ENCODE results near the gene PSMG4.

PSMG4 gene

GRCh38 chr6:3260772-3261517 lies 2.2 kb downstream of the PSMG4 start:
- FAIRE-seq (no peak), DNase-seq (ENCODE audit: insufficient read length, low spot score) (no peak)
- TF ChIP-seq SPI1 (IDR thresholded peaks at IDR 0.05; ENCODE audit: low read depth, low read length) (no peak), POLR2AphosphoS5 (IDR thresholded peaks at IDR 0.05; ENCODE audit: low read depth, low read length) (no peak), POU2F2 (IDR thresholded peaks at IDR 0.05; ENCODE audit: low read depth, low read length) (no peak)

DNA sequence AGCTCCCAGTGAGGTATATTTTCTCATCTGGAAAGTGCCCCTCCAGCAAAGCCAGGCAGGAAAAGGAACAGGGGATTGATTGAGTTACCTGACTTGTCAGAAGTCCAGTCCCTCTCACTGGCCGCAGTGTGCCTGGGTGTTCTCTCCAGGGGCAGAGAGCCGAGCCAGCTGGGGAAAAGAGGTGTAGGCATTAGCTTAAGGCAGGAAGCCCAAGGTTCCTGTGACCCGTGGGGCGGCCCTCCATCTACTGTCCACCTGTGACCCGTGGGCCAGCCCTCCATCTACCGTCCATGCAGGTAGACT lies 2.7 kb downstream of the PSMG4 start:
- no peak for DNase-seq (ENCODE audit: insufficient read length, low spot score)
- no peak for TF ChIP-seq TAF1 (IDR thresholded peaks at IDR 0.05; ENCODE audit: low read depth, low read length)
- TF ChIP-seq PAX5 (IDR thresholded peaks at IDR 0.05; ENCODE audit: insufficient read depth, low read length, severe bottlenecking), result no peak
- no peak for TF ChIP-seq POU2F2 (IDR thresholded peaks at IDR 0.05; ENCODE audit: low read depth, low read length)
- no peak for TF ChIP-seq POLR2AphosphoS5 (IDR thresholded peaks at IDR 0.05; ENCODE audit: low read depth, low read length)
- TF ChIP-seq SPI1 (IDR thresholded peaks at IDR 0.05; ENCODE audit: low read depth, low read length), result no peak
- TF ChIP-seq POLR2A (IDR thresholded peaks at IDR 0.05; ENCODE audit: low read depth, low read length), result no peak
- no peak for FAIRE-seq

DNA sequence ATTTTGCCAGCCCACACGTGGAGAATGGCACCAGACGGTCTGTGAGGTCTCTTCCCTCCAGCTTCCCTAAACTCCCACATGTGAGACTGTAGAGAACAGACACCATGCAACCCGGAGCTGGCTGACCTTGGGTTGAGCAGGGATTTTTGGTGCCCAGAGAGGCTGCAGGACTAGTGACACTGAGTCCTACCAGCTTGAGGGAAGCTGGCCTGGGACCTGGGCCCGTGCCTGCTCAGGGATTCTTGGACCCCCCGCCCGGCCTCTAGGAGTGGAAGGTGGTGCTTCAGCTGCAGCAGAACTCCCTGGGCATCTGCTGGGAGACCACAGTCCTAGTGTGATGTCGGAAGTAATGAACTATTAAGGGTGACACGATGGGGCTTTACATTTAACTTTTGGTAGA lies 3.2 kb downstream of the PSMG4 start:
- TF ChIP-seq TAF1 (IDR thresholded peaks at IDR 0.05; ENCODE audit: low read depth, low read length) (no peak), POU2F2 (IDR thresholded peaks at IDR 0.05; ENCODE audit: low read depth, low read length) (no peak)
- FAIRE-seq, result no peak
- no peak for DNase-seq (ENCODE audit: insufficient read length, low spot score)

DNA sequence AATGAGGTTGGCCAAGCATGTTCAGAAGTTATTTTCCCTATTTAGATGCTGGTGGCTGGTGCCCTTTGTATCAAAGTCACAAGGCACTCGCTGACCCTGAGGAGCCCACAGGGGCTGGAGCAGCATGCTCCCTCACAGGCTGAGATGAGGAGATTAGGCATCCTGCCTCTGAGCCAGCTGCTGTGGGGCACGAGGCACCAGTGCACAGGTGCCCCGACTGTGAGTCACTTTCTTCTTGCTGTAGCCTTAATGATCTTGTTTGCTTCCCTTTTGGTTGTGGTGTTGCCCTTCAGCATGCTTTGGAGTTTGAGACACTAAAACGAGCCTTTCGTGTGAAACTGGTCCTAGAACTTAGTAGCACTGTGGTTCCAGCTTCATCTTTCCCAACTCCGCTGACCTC lies 4.3 kb downstream of the PSMG4 start:
- TF ChIP-seq SPI1 (IDR thresholded peaks at IDR 0.05; ENCODE audit: low read depth, low read length), result no peak
- TF ChIP-seq POLR2A (IDR thresholded peaks at IDR 0.05; ENCODE audit: low read depth, low read length), result no peak
- TF ChIP-seq POU2F2 (IDR thresholded peaks at IDR 0.05; ENCODE audit: low read depth, low read length), result no peak
- TF ChIP-seq PAX5 (IDR thresholded peaks at IDR 0.05; ENCODE audit: insufficient read depth, low read length, severe bottlenecking), result no peak
- TF ChIP-seq POLR2AphosphoS5 (IDR thresholded peaks at IDR 0.05; ENCODE audit: low read depth, low read length), result no peak
- TF ChIP-seq TAF1 (IDR thresholded peaks at IDR 0.05; ENCODE audit: low read depth, low read length), result no peak
- DNase-seq (ENCODE audit: insufficient read length, low spot score), result no peak
- no peak for FAIRE-seq

- DNase-seq (ENCODE audit: insufficient read length, low spot score) (no peak), FAIRE-seq (no peak)
- TF ChIP-seq TAF1 (IDR thresholded peaks at IDR 0.05; ENCODE audit: low read depth, low read length) (no peak), POLR2A (IDR thresholded peaks at IDR 0.05; ENCODE audit: low read depth, low read length) (no peak)
These were observed 5.6 kb downstream of the PSMG4 start for GRCh38 chr6:3264356-3264755.

- DNase-seq (ENCODE audit: insufficient read length, low spot score) (no peak), FAIRE-seq (no peak)
- no peak for TF ChIP-seq POLR2A (IDR thresholded peaks at IDR 0.05; ENCODE audit: low read depth, low read length)
- no peak for TF ChIP-seq PAX5 (IDR thresholded peaks at IDR 0.05; ENCODE audit: insufficient read depth, low read length, severe bottlenecking)
- TF ChIP-seq POU2F2 (IDR thresholded peaks at IDR 0.05; ENCODE audit: low read depth, low read length), result no peak
- no peak for TF ChIP-seq POLR2AphosphoS5 (IDR thresholded peaks at IDR 0.05; ENCODE audit: low read depth, low read length)
- TF ChIP-seq SPI1 (IDR thresholded peaks at IDR 0.05; ENCODE audit: low read depth, low read length), result no peak
- no peak for TF ChIP-seq TAF1 (IDR thresholded peaks at IDR 0.05; ENCODE audit: low read depth, low read length)
These were observed 6.9 kb downstream of the PSMG4 start for GRCh38 chr6:3265671-3266070.

- TF ChIP-seq SPI1 (IDR thresholded peaks at IDR 0.05; ENCODE audit: low read depth, low read length) (no peak), POLR2AphosphoS5 (IDR thresholded peaks at IDR 0.05; ENCODE audit: low read depth, low read length) (no peak), POU2F2 (IDR thresholded peaks at IDR 0.05; ENCODE audit: low read depth, low read length) (no peak), TAF1 (IDR thresholded peaks at IDR 0.05; ENCODE audit: low read depth, low read length) (no peak), POLR2A (IDR thresholded peaks at IDR 0.05; ENCODE audit: low read depth, low read length) (no peak), PAX5 (IDR thresholded peaks at IDR 0.05; ENCODE audit: insufficient read depth, low read length, severe bottlenecking) (no peak)
- DNase-seq (ENCODE audit: insufficient read length, low spot score) (no peak), FAIRE-seq (no peak)
These were observed 7.4 kb downstream of the PSMG4 start for GRCh38 chr6:3266170-3266569.

- no peak for FAIRE-seq
- DNase-seq (ENCODE audit: insufficient read length, low spot score), result no peak
- no peak for TF ChIP-seq PAX5 (IDR thresholded peaks at IDR 0.05; ENCODE audit: insufficient read depth, low read length, severe bottlenecking)
- no peak for TF ChIP-seq POLR2A (IDR thresholded peaks at IDR 0.05; ENCODE audit: low read depth, low read length)
- no peak for TF ChIP-seq SPI1 (IDR thresholded peaks at IDR 0.05; ENCODE audit: low read depth, low read length)
- no peak for TF ChIP-seq POLR2AphosphoS5 (IDR thresholded peaks at IDR 0.05; ENCODE audit: low read depth, low read length)
- TF ChIP-seq POU2F2 (IDR thresholded peaks at IDR 0.05; ENCODE audit: low read depth, low read length), result no peak
These were observed 8.4 kb downstream of the PSMG4 start for GRCh38 chr6:3267162-3267561.

DNA sequence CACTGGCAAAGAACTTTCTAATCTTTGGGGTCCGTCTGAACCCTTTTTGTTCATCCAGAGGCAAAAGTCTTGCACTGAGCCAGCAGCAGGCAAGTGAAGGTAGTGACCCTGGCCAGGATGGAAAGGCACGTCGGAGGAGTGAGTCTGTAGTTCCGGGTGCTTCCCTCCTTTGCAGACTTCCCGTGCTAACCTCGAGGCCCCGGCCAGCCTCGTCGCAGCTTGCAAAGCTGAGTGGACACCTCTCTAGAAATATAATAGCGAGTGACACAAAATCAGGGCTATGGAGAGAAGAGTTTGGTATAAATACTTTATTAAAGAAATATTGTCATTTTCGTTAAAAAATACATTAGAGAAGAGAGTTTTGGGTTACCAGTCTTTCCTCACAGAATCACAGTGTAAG lies 9.9 kb downstream of the PSMG4 start:
- DNase-seq (ENCODE audit: insufficient read length, low spot score), result no peak
- no peak for FAIRE-seq
- TF ChIP-seq TAF1 (IDR thresholded peaks at IDR 0.05; ENCODE audit: low read depth, low read length), result no peak
- TF ChIP-seq SPI1 (IDR thresholded peaks at IDR 0.05; ENCODE audit: low read depth, low read length), result no peak
- no peak for TF ChIP-seq PAX5 (IDR thresholded peaks at IDR 0.05; ENCODE audit: insufficient read depth, low read length, severe bottlenecking)
- TF ChIP-seq POLR2A (IDR thresholded peaks at IDR 0.05; ENCODE audit: low read depth, low read length), result no peak
- no peak for TF ChIP-seq POLR2AphosphoS5 (IDR thresholded peaks at IDR 0.05; ENCODE audit: low read depth, low read length)
- no peak for TF ChIP-seq POU2F2 (IDR thresholded peaks at IDR 0.05; ENCODE audit: low read depth, low read length)

DNA sequence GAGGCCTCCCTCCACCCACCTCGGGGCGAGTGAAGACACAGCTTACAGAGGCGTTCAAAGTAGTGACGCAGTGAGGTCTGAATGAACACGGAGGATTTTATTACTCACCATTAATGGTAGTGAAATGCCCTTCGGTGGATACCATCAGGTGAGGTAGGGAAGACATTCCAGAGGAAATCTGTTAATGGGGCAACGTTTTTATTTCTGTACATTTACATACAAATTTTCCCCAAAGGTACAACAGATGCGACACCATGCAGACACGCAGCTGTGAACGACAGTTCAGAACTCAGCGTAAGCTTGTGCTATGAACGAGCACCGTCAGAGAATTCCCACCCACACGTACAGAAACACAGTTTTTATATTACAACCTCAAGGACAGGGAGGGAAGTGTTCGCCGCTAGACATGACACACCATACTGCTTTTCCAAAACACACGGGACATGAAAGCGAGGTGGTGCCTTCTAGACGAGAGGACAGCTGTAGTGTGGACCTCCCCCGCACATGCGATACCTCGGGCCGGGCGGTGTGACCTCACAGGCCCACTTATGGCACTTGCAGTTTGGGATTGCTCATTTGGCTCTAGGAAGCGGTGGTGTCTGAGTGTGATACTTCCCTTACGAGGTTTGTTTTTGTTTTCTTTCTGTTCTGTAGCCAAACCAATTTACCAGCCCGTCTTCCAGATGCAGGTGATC lies 10.7 kb downstream of the PSMG4 start:
- DNase-seq (ENCODE audit: insufficient read length, low spot score) (no peak), FAIRE-seq (no peak)
- no peak for TF ChIP-seq POLR2A (IDR thresholded peaks at IDR 0.05; ENCODE audit: low read depth, low read length)
- TF ChIP-seq PAX5 (IDR thresholded peaks at IDR 0.05; ENCODE audit: insufficient read depth, low read length, severe bottlenecking), result no peak
- TF ChIP-seq SPI1 (IDR thresholded peaks at IDR 0.05; ENCODE audit: low read depth, low read length), result no peak
- no peak for TF ChIP-seq TAF1 (IDR thresholded peaks at IDR 0.05; ENCODE audit: low read depth, low read length)
- no peak for TF ChIP-seq POU2F2 (IDR thresholded peaks at IDR 0.05; ENCODE audit: low read depth, low read length)
- no peak for TF ChIP-seq POLR2AphosphoS5 (IDR thresholded peaks at IDR 0.05; ENCODE audit: low read depth, low read length)
